Activated CD4-positive, alpha-beta memory T cell treated with anti-CD3 and anti-CD28 coated beads, Interleukin-2, amount 10 ng/mL, durations not matched to agents 7 days and 5 days (primary cell): ENCODE results near the gene RAPGEF6. TPM values are rescaled to one million over a fixed set of nuclear protein-coding genes. Genes with fewer than 3 reads are reported as not detected.

ENCODE experiments used
- CTCF ChIA-PET: fragments of 350-600 bp; sonication (Branson Sonifier 250); formaldehyde crosslinking; loops from one replicate; lab custom pipeline; 2021; ENCODE audit warnings: antibody characterized with exemption, inconsistent platforms; lab: Charles Lee
- POLR2A ChIA-PET: fragments of 350-600 bp; sonication (Branson Sonifier 250); formaldehyde crosslinking; loops from one replicate; lab custom pipeline; 2021; ENCODE audit warnings: antibody characterized with exemption; lab: Charles Lee
- DNase-seq: peaks from one replicate; pipeline ENCODE4 v3.0.0-alpha.2; 2020
- H3K27ac Mint-ChIP-seq: one replicate; pipeline ENCODE4 v1.8.0; 2021; ENCODE audit warnings: mild to moderate bottlenecking, mixed read lengths
- H3K27me3 Mint-ChIP-seq: one replicate; pipeline ENCODE4 v1.8.0; 2021; ENCODE audit warnings: mixed read lengths
- H3K36me3 Mint-ChIP-seq: one replicate; pipeline ENCODE4 v1.8.0; 2021; ENCODE audit warnings: low read depth, mixed read lengths
- H3K4me1 Mint-ChIP-seq: one replicate; pipeline ENCODE4 v1.8.0; 2021; ENCODE audit warnings: mixed read lengths
- H3K4me3 Mint-ChIP-seq: one replicate; pipeline ENCODE4 v1.8.0; 2021; ENCODE audit warnings: mild to moderate bottlenecking, mixed read lengths
- H3K9me3 Mint-ChIP-seq: one replicate; pipeline ENCODE4 v1.8.0; 2021; ENCODE audit warnings: mixed read lengths
- total RNA-seq, 2 experiments: library from RNA; stranded (reverse); gene quantifications; one replicate each; pipeline ENCODE4 v1.2.3, GENCODE V29; 2021

The RAPGEF6 gene
- total RNA-seq, 2 experiments from 2014 or later, result 40.7 to 44.5 TPM

GRCh38 chr5:131396630-131397273, 238.3 kb downstream of the RAPGEF6 start:
- H3K4me1 Mint-ChIP-seq, result peaks cover 56% of the 10 kb centered on the region
- H3K9me3 Mint-ChIP-seq, result peaks cover 4% of the 10 kb centered on the region
- H3K36me3 Mint-ChIP-seq, result peaks cover 87% of the 10 kb centered on the region
- DNase-seq, result no peak
- H3K4me3 Mint-ChIP-seq, result no peak overlapping the region
- H3K27me3 Mint-ChIP-seq, result no peaks in the 10 kb centered on the region
- ChIA-PET POLR2A (interaction anchor here (0.9 to 10.2 kb wide), 10 partner anchors 9 to 235 kb away, joined by 3 to 151 read pairs (median 5); partner anchors contain the start of gene CDC42SE2), CTCF (interaction anchor here (0.6 to 1.7 kb wide), 4 partner anchors 17 to 525 kb away, joined by 3 to 5 read pairs (median 4); no protein-coding TSS in a partner anchor)
- H3K27ac Mint-ChIP-seq, result peak overlapping the region; percentile 87

- peak overlapping the region; percentile 87 for H3K27ac Mint-ChIP-seq
Measured at GRCh38 chr5:131396015-131396414, 239.0 kb downstream of the RAPGEF6 start.

GRCh38 chr5:131394128-131394527, 240.9 kb downstream of the RAPGEF6 start:
- H3K4me1 Mint-ChIP-seq, result peaks cover 75% of the 10 kb centered on the region
- no peaks in the 10 kb centered on the region for H3K27me3 Mint-ChIP-seq
- peak overlapping the region; percentile 45 for H3K4me3 Mint-ChIP-seq
- no peaks in the 10 kb centered on the region for H3K9me3 Mint-ChIP-seq
- DNase-seq, result peak; percentile 50
- POLR2A ChIA-PET, result interaction anchor here (1.0 to 10.2 kb wide), 8 partner anchors 15 to 231 kb away, joined by 3 to 151 read pairs (median 5); partner anchors contain the start of genes CDC42SE2 and HINT1
- H3K27ac Mint-ChIP-seq, result peak overlapping the region; percentile 83
- CTCF ChIA-PET, result interaction anchor here (0.8 to 1.3 kb wide), 3 partner anchors 11 to 130 kb away, joined by 4 to 5 read pairs (median 4); no protein-coding TSS in a partner anchor
- H3K36me3 Mint-ChIP-seq, result peaks cover 93% of the 10 kb centered on the region

More at GRCh38 chr5:131396015-131396414, 239.0 kb downstream of the RAPGEF6 start:
- Mint-ChIP-seq H3K36me3 (peaks cover 91% of the 10 kb centered on the region), H3K4me1 (peaks cover 61% of the 10 kb centered on the region), H3K9me3 (peaks cover 4% of the 10 kb centered on the region), H3K27me3 (no peaks in the 10 kb centered on the region), H3K4me3 (no peak overlapping the region)
- CTCF ChIA-PET, result interaction anchor here (1.1 to 1.7 kb wide), 3 partner anchors 18 to 525 kb away, joined by 3 to 5 read pairs (median 5); no protein-coding TSS in a partner anchor
- POLR2A ChIA-PET, result interaction anchor here (0.9 to 10.2 kb wide), 12 partner anchors 9 to 235 kb away, joined by 3 to 151 read pairs (median 5); partner anchors contain the start of genes CDC42SE2 and HINT1
- no peak for DNase-seq

- ChIA-PET POLR2A (interaction anchor here (1.0 to 10.2 kb wide), 7 partner anchors 15 to 230 kb away, joined by 3 to 151 read pairs (median 5); partner anchors contain the start of genes CDC42SE2 and HINT1), CTCF (interaction anchor here (0.7 to 1.3 kb wide), 3 partner anchors 11 to 385 kb away, joined by 4 to 5 read pairs (median 4); no protein-coding TSS in a partner anchor)
- Mint-ChIP-seq H3K27ac (peak overlapping the region; percentile 83), H3K27me3 (no peaks in the 10 kb centered on the region), H3K4me1 (peaks cover 80% of the 10 kb centered on the region), H3K9me3 (no peaks in the 10 kb centered on the region), H3K4me3 (no peak overlapping the region), H3K36me3 (peaks cover 92% of the 10 kb centered on the region)
- no peak for DNase-seq
Measured at GRCh38 chr5:131393498-131393968, 241.5 kb downstream of the RAPGEF6 start.

GRCh38 chr5:131392466-131393095, 242.4 kb downstream of the RAPGEF6 start:
- Mint-ChIP-seq H3K9me3 (no peaks in the 10 kb centered on the region), H3K4me3 (peak overlapping the region; percentile 23), H3K4me1 (peaks cover 87% of the 10 kb centered on the region), H3K36me3 (peaks cover 87% of the 10 kb centered on the region), H3K27ac (peak overlapping the region; percentile 83), H3K27me3 (no peaks in the 10 kb centered on the region)
- CTCF ChIA-PET, result interaction anchor here (0.6 to 1.3 kb wide), 3 partner anchors 11 to 60 kb away, joined by 3 to 5 read pairs (median 5); no protein-coding TSS in a partner anchor
- POLR2A ChIA-PET, result interaction anchor here (1.1 to 10.2 kb wide), 5 partner anchors 14 to 139 kb away, joined by 3 to 151 read pairs (median 7); partner anchors contain the start of gene CDC42SE2
- no peak for DNase-seq

- H3K9me3 Mint-ChIP-seq, result no peaks in the 10 kb centered on the region
- H3K4me3 Mint-ChIP-seq, result no peak overlapping the region
- ChIA-PET POLR2A (interaction anchor here (0.5 to 10.2 kb wide), 3 partner anchors 11 to 126 kb away, joined by 3 to 151 read pairs (median 8); partner anchors contain the start of gene CDC42SE2), CTCF (interaction anchor here (1.4 kb wide), 1 partner anchor 12 kb away, joined by 7 read pairs; no protein-coding TSS in a partner anchor)
- peak overlapping the region; percentile 64 for H3K27ac Mint-ChIP-seq
- no peaks in the 10 kb centered on the region for H3K27me3 Mint-ChIP-seq
- H3K4me1 Mint-ChIP-seq, result peaks cover 85% of the 10 kb centered on the region
- H3K36me3 Mint-ChIP-seq, result peaks cover 87% of the 10 kb centered on the region
- DNase-seq, result no peak
Measured at GRCh38 chr5:131389869-131390265, 245.2 kb downstream of the RAPGEF6 start.

GRCh38 chr5:131389096-131389868, 245.7 kb downstream of the RAPGEF6 start:
- DNase-seq, result no peak
- CTCF ChIA-PET, result interaction anchor here (0.6 to 1.4 kb wide), 4 partner anchors 11 to 313 kb away, joined by 3 to 7 read pairs (median 3); no protein-coding TSS in a partner anchor
- H3K27ac Mint-ChIP-seq, result peak overlapping the region; percentile 64
- H3K27me3 Mint-ChIP-seq, result no peaks in the 10 kb centered on the region
- H3K36me3 Mint-ChIP-seq, result peaks cover 87% of the 10 kb centered on the region
- H3K9me3 Mint-ChIP-seq, result no peaks in the 10 kb centered on the region
- peaks cover 86% of the 10 kb centered on the region for H3K4me1 Mint-ChIP-seq
- H3K4me3 Mint-ChIP-seq, result no peak overlapping the region
- POLR2A ChIA-PET, result interaction anchor here (0.5 to 10.2 kb wide), 3 partner anchors 10 to 125 kb away, joined by 3 to 151 read pairs (median 8); partner anchors contain the start of gene CDC42SE2

GRCh38 chr5:131387255-131387654, 247.8 kb downstream of the RAPGEF6 start:
- no peak overlapping the region for H3K4me3 Mint-ChIP-seq
- H3K36me3 Mint-ChIP-seq, result peaks cover 77% of the 10 kb centered on the region
- no peaks in the 10 kb centered on the region for H3K9me3 Mint-ChIP-seq
- H3K27ac Mint-ChIP-seq, result peak overlapping the region; percentile 58
- peaks cover 85% of the 10 kb centered on the region for H3K4me1 Mint-ChIP-seq
- CTCF ChIA-PET, result interaction anchor here (0.9 kb wide), 1 partner anchor 122 kb away, joined by 3 read pairs; no protein-coding TSS in a partner anchor
- no peak for DNase-seq
- POLR2A ChIA-PET, result interaction anchor here (10.9 kb wide), 1 partner anchor 123 kb away, joined by 234 read pairs; the partner anchor contains the start of gene CDC42SE2
- H3K27me3 Mint-ChIP-seq, result no peaks in the 10 kb centered on the region

- Mint-ChIP-seq H3K4me1 (peaks cover 85% of the 10 kb centered on the region), H3K27ac (peak overlapping the region; percentile 52), H3K36me3 (peaks cover 73% of the 10 kb centered on the region), H3K27me3 (no peaks in the 10 kb centered on the region), H3K4me3 (no peak overlapping the region), H3K9me3 (no peaks in the 10 kb centered on the region)
- ChIA-PET POLR2A (interaction anchor here (0.7 to 10.9 kb wide), 2 partner anchors 12 to 122 kb away, joined by 3 to 234 read pairs; partner anchors contain the start of gene CDC42SE2), CTCF (no interaction called here)
- no peak for DNase-seq
Measured at GRCh38 chr5:131386779-131387178, 248.2 kb downstream of the RAPGEF6 start.

GRCh38 chr5:131386124-131386523, 248.9 kb downstream of the RAPGEF6 start:
- CTCF ChIA-PET, result no interaction called here
- POLR2A ChIA-PET, result interaction anchor here (0.7 to 14.7 kb wide), 3 partner anchors 7 to 122 kb away, joined by 3 to 234 read pairs (median 151); partner anchors contain the start of gene CDC42SE2
- DNase-seq, result no peak
- H3K27ac Mint-ChIP-seq, result peak overlapping the region; percentile 69
- H3K36me3 Mint-ChIP-seq, result peaks cover 70% of the 10 kb centered on the region
- peaks cover 88% of the 10 kb centered on the region for H3K4me1 Mint-ChIP-seq
- no peak overlapping the region for H3K4me3 Mint-ChIP-seq
- no peaks in the 10 kb centered on the region for H3K9me3 Mint-ChIP-seq
- no peaks in the 10 kb centered on the region for H3K27me3 Mint-ChIP-seq

GRCh38 chr5:131384616-131385214, 250.3 kb downstream of the RAPGEF6 start:
- Mint-ChIP-seq H3K4me1 (peaks cover 88% of the 10 kb centered on the region), H3K4me3 (no peak overlapping the region), H3K27ac (peak overlapping the region; percentile 56), H3K36me3 (peaks cover 61% of the 10 kb centered on the region), H3K9me3 (no peaks in the 10 kb centered on the region), H3K27me3 (no peaks in the 10 kb centered on the region)
- POLR2A ChIA-PET, result interaction anchor here (0.6 to 14.7 kb wide), 9 partner anchors 8 to 183 kb away, joined by 3 to 234 read pairs (median 4); partner anchors contain the start of gene CDC42SE2
- DNase-seq, result no peak
- CTCF ChIA-PET, result interaction anchor here (0.7 to 7.4 kb wide), 4 partner anchors 32 to 351 kb away, joined by 3 to 88 read pairs (median 4); partner anchors contain the start of gene CDC42SE2
